ENCODE results near the gene SH3RF1.
A peak's percentile ranks its signal among the peaks of the same experiment; 100 is the strongest.

Gene SH3RF1

GRCh38 chr4:169274033-169274432 lies 3.3 kb upstream of the SH3RF1 start:
- no peak for DNase-seq

GRCh38 chr4:169272265-169272886 lies 1.6 kb upstream of the SH3RF1 start:
- DNase-seq, result no peak

GRCh38 chr4:169271692-169272007 lies 894 bp upstream of the SH3RF1 start:
- DNase-seq, result no peak

GRCh38 chr4:169269916-169270809 lies 593 bp downstream of the SH3RF1 start:
- DNase-seq, result peak; percentile 74

- no peak for DNase-seq
These were observed 1.6 kb downstream of the SH3RF1 start for GRCh38 chr4:169268951-169269760.

GRCh38 chr4:169267070-169267469 lies 3.7 kb downstream of the SH3RF1 start:
- no peak for DNase-seq

GRCh38 chr4:169266661-169267060 lies 4.1 kb downstream of the SH3RF1 start:
- DNase-seq, result no peak

GRCh38 chr4:169266081-169266480 lies 4.7 kb downstream of the SH3RF1 start:
- no peak for DNase-seq

- no peak for DNase-seq
These were observed 6.9 kb downstream of the SH3RF1 start for GRCh38 chr4:169263791-169264392.

- no peak for DNase-seq
These were observed 10.4 kb downstream of the SH3RF1 start for GRCh38 chr4:169260217-169260866.

- DNase-seq, result no peak
These were observed 11.5 kb downstream of the SH3RF1 start for GRCh38 chr4:169259271-169259670.

GRCh38 chr4:169258141-169258540 lies 12.6 kb downstream of the SH3RF1 start:
- no peak for DNase-seq

- DNase-seq, result no peak
These were observed 13.6 kb downstream of the SH3RF1 start for GRCh38 chr4:169256856-169257761.

GRCh38 chr4:169256101-169256612 lies 14.6 kb downstream of the SH3RF1 start:
- no peak for DNase-seq

- no peak for DNase-seq
These were observed 16.2 kb downstream of the SH3RF1 start for GRCh38 chr4:169254546-169254983.

GRCh38 chr4:169253904-169254303 lies 16.9 kb downstream of the SH3RF1 start:
- DNase-seq, result no peak

GRCh38 chr4:169253113-169253671 lies 17.6 kb downstream of the SH3RF1 start:
- no peak for DNase-seq

GRCh38 chr4:169252339-169253112 lies 18.2 kb downstream of the SH3RF1 start:
- DNase-seq, result no peak

- no peak for DNase-seq
These were observed 19.2 kb downstream of the SH3RF1 start for GRCh38 chr4:169251291-169252235.
